Immature natural killer cell (primary cell): ENCODE results near the gene GINS2. TPM values are rescaled to one million over a fixed set of nuclear protein-coding genes. Genes with fewer than 3 reads are reported as not detected.

Source experiments
- DNase-seq, 3 donors: peaks; one replicate each; pipeline ENCODE4 v3.0.0; 2022; ENCODE audit warnings: mixed read lengths in 1 of 3
- H3K27ac Mint-ChIP-seq, 6 donors: one replicate each; pipeline ENCODE4 v1.8.0; 2020; ENCODE audit warnings: mixed read lengths in 6 of 6, mild to moderate bottlenecking in 5 of 6, inconsistent platforms in 4 of 6, moderate library complexity in 3 of 6
- H3K27me3 Mint-ChIP-seq, 3 donors: one replicate each; pipeline ENCODE4 v1.8.0; 2020 to 2021; ENCODE audit warnings: low read depth in 3 of 3, mild to moderate bottlenecking in 3 of 3, mixed read lengths in 3 of 3, moderate library complexity in 3 of 3, inconsistent platforms in 1 of 3
- H3K36me3 Mint-ChIP-seq, 3 donors: one replicate each; pipeline ENCODE4 v1.8.0; 2020; ENCODE audit warnings: mixed read lengths in 3 of 3, inconsistent platforms in 2 of 3, mild to moderate bottlenecking in 2 of 3
- H3K4me1 Mint-ChIP-seq, 2 donors: one replicate each; pipeline ENCODE4 v1.8.0; 2020; ENCODE audit warnings: inconsistent platforms in 2 of 2, mild to moderate bottlenecking in 2 of 2, mixed read lengths in 2 of 2, moderate library complexity in 1 of 2
- H3K4me3 Mint-ChIP-seq, 5 donors: one replicate each; pipeline ENCODE4 v1.8.0; 2020; ENCODE audit warnings: mild to moderate bottlenecking in 5 of 5, mixed read lengths in 5 of 5, inconsistent platforms in 3 of 5, moderate library complexity in 3 of 5
- H3K9me3 Mint-ChIP-seq, 6 donors: one replicate each; pipeline ENCODE4 v1.8.0; 2020; ENCODE audit warnings: mild to moderate bottlenecking in 6 of 6, mixed read lengths in 6 of 6, inconsistent platforms in 4 of 6, moderate library complexity in 3 of 6
- polyA plus RNA-seq, 3 donors: library from polyadenylated mRNA; unstranded; fragments of 300-500 nt; fragmentation: Illumina TruSeq; gene quantifications; one replicate each; pipeline ENCODE4 v1.2.3, GENCODE V29; 2021

GINS2 gene
- polyA plus RNA-seq, 3 donors from 2014 or later = 2.0 to 2.1 TPM; not detected in 1

GRCh38 chr16:85690469-85691064 lies 1.8 kb upstream of the GINS2 start:
- Mint-ChIP-seq H3K4me3 (no peak overlapping the region), H3K27me3 (peaks cover 0 to 11% (median 4%) of the 10 kb centered on the region in 3 donors), H3K4me1 (peaks cover 0 to 5% of the 10 kb centered on the region in 2 donors), H3K9me3 (no peaks in the 10 kb centered on the region), H3K27ac (no peak overlapping the region), H3K36me3 (no peaks in the 10 kb centered on the region)
- DNase-seq = no peak

GRCh38 chr16:85689950-85690320 lies 1.2 kb upstream of the GINS2 start:
- Mint-ChIP-seq H3K36me3 (no peaks in the 10 kb centered on the region), H3K4me3 (peak overlapping the region in 3 of 5 donors; percentile 21 to 44 (median 27)), H3K27me3 (peaks cover 0 to 11% (median 4%) of the 10 kb centered on the region in 3 donors), H3K4me1 (peaks cover 0 to 5% of the 10 kb centered on the region in 2 donors), H3K27ac (no peak overlapping the region), H3K9me3 (no peaks in the 10 kb centered on the region)
- DNase-seq = no peak

GRCh38 chr16:85689285-85689949 lies 663 bp upstream of the GINS2 start:
- Mint-ChIP-seq H3K27ac (no peak overlapping the region), H3K4me3 (peak overlapping the region; percentile 48 to 69 (median 63)), H3K27me3 (peaks cover 0 to 11% (median 4%) of the 10 kb centered on the region in 3 donors), H3K36me3 (no peaks in the 10 kb centered on the region), H3K9me3 (no peaks in the 10 kb centered on the region), H3K4me1 (peaks cover 0 to 5% of the 10 kb centered on the region in 2 donors)
- DNase-seq = no peak

GRCh38 chr16:85687651-85688471 lies 893 bp downstream of the GINS2 start:
- H3K36me3 Mint-ChIP-seq = no peaks in the 10 kb centered on the region
- H3K4me1 Mint-ChIP-seq = peaks cover 0 to 5% of the 10 kb centered on the region in 2 donors
- no peaks in the 10 kb centered on the region for H3K9me3 Mint-ChIP-seq
- H3K27me3 Mint-ChIP-seq = peaks cover 0 to 12% (median 6%) of the 10 kb centered on the region in 3 donors
- H3K27ac Mint-ChIP-seq = no peak overlapping the region
- peak overlapping the region; percentile 58 to 79 (median 74) for H3K4me3 Mint-ChIP-seq
- DNase-seq = no peak

- H3K27me3 Mint-ChIP-seq = peaks cover 0 to 8% (median 6%) of the 10 kb centered on the region in 3 donors
- H3K4me3 Mint-ChIP-seq = peak overlapping the region; percentile 48 to 67 (median 54)
- H3K9me3 Mint-ChIP-seq = no peaks in the 10 kb centered on the region
- H3K36me3 Mint-ChIP-seq = no peaks in the 10 kb centered on the region
- peaks cover 0 to 5% of the 10 kb centered on the region in 2 donors for H3K4me1 Mint-ChIP-seq
- H3K27ac Mint-ChIP-seq = no peak overlapping the region
- no peak for DNase-seq
Measured at GRCh38 chr16:85686912-85687591, 1.7 kb downstream of the GINS2 start.

GRCh38 chr16:85685251-85685650 lies 3.5 kb downstream of the GINS2 start:
- Mint-ChIP-seq H3K4me3 (no peak overlapping the region), H3K27me3 (peaks cover 0 to 9% (median 2%) of the 10 kb centered on the region in 3 donors), H3K9me3 (no peaks in the 10 kb centered on the region), H3K27ac (no peak overlapping the region), H3K4me1 (peaks cover 9 to 16% of the 10 kb centered on the region in 2 donors), H3K36me3 (no peaks in the 10 kb centered on the region)
- DNase-seq = no peak

- Mint-ChIP-seq H3K36me3 (peaks cover 0 to 6% (median 0%) of the 10 kb centered on the region in 3 donors), H3K4me3 (no peak overlapping the region), H3K27me3 (peaks cover 0 to 9% (median 5%) of the 10 kb centered on the region in 3 donors), H3K9me3 (no peaks in the 10 kb centered on the region), H3K4me1 (peaks cover 12 to 15% of the 10 kb centered on the region in 2 donors), H3K27ac (peak overlapping the region in 1 of 6 donors; percentile 45)
- DNase-seq = no peak
Measured at GRCh38 chr16:85683363-85683762, 5.4 kb downstream of the GINS2 start.

- Mint-ChIP-seq H3K36me3 (peaks cover 0 to 6% (median 0%) of the 10 kb centered on the region in 3 donors), H3K9me3 (no peaks in the 10 kb centered on the region), H3K27ac (no peak overlapping the region), H3K4me1 (peaks cover 12 to 14% of the 10 kb centered on the region in 2 donors), H3K4me3 (no peak overlapping the region), H3K27me3 (peaks cover 1 to 5% (median 5%) of the 10 kb centered on the region in 3 donors)
- DNase-seq = no peak
Measured at GRCh38 chr16:85682516-85682915, 6.2 kb downstream of the GINS2 start.

GRCh38 chr16:85681255-85681654 lies 7.5 kb downstream of the GINS2 start:
- H3K9me3 Mint-ChIP-seq = no peaks in the 10 kb centered on the region
- peaks cover 11 to 12% of the 10 kb centered on the region in 2 donors for H3K4me1 Mint-ChIP-seq
- peaks cover 0 to 6% (median 0%) of the 10 kb centered on the region in 3 donors for H3K36me3 Mint-ChIP-seq
- peak overlapping the region in 1 of 6 donors; percentile 56 for H3K27ac Mint-ChIP-seq
- H3K27me3 Mint-ChIP-seq = peaks cover 2 to 5% (median 3%) of the 10 kb centered on the region in 3 donors
- no peak overlapping the region for H3K4me3 Mint-ChIP-seq
- no peak for DNase-seq

GRCh38 chr16:85680352-85680944 lies 8.3 kb downstream of the GINS2 start:
- no peak for DNase-seq
- Mint-ChIP-seq H3K27me3 (peaks cover 2 to 5% (median 3%) of the 10 kb centered on the region in 3 donors), H3K4me1 (peaks cover 11 to 12% of the 10 kb centered on the region in 2 donors), H3K36me3 (peaks cover 3 to 10% (median 4%) of the 10 kb centered on the region in 3 donors), H3K9me3 (no peaks in the 10 kb centered on the region), H3K27ac (peak overlapping the region in 4 of 6 donors; percentile 56 to 80 (median 66)), H3K4me3 (peak overlapping the region in 1 of 5 donors; percentile 49)

GRCh38 chr16:85679870-85680269 lies 8.9 kb downstream of the GINS2 start:
- Mint-ChIP-seq H3K36me3 (peaks cover 5 to 15% (median 8%) of the 10 kb centered on the region in 3 donors), H3K9me3 (no peaks in the 10 kb centered on the region), H3K4me3 (no peak overlapping the region), H3K27me3 (peaks cover 2 to 5% (median 3%) of the 10 kb centered on the region in 3 donors), H3K4me1 (peaks cover 11 to 12% of the 10 kb centered on the region in 2 donors), H3K27ac (peak overlapping the region in 5 of 6 donors; percentile 6 to 80 (median 63))
- no peak for DNase-seq

GRCh38 chr16:85678821-85679220 lies 9.9 kb downstream of the GINS2 start:
- H3K27ac Mint-ChIP-seq = peak overlapping the region in 4 of 6 donors; percentile 22 to 48 (median 33)
- peaks cover 11 to 12% of the 10 kb centered on the region in 2 donors for H3K4me1 Mint-ChIP-seq
- peaks cover 5 to 24% (median 11%) of the 10 kb centered on the region in 3 donors for H3K36me3 Mint-ChIP-seq
- H3K27me3 Mint-ChIP-seq = peaks cover 2 to 5% (median 3%) of the 10 kb centered on the region in 3 donors
- no peak overlapping the region for H3K4me3 Mint-ChIP-seq
- DNase-seq = no peak
- no peaks in the 10 kb centered on the region for H3K9me3 Mint-ChIP-seq

GRCh38 chr16:85678016-85678415 lies 10.7 kb downstream of the GINS2 start:
- Mint-ChIP-seq H3K9me3 (no peaks in the 10 kb centered on the region), H3K4me1 (peaks cover 11 to 12% of the 10 kb centered on the region in 2 donors), H3K4me3 (no peak overlapping the region), H3K27me3 (peaks cover 2 to 4% (median 2%) of the 10 kb centered on the region in 3 donors), H3K27ac (peak overlapping the region in 1 of 6 donors; percentile 8), H3K36me3 (peaks cover 5 to 24% (median 11%) of the 10 kb centered on the region in 3 donors)
- no peak for DNase-seq
